Dendritic cell treated with granulocyte-macrophage colony-stimulating factor and Interleukin-4, amounts not matched to agents 40 ng/mL and 50 ng/mL, for 4 days (primary cell): Measurements from ENCODE around the gene RBM39.

ENCODE experiments used
- H3K27ac Mint-ChIP-seq: one replicate; pipeline ENCODE4 v1.8.0; 2022; ENCODE audit warnings: mild to moderate bottlenecking, mixed read lengths
- H3K27me3 Mint-ChIP-seq: one replicate; pipeline ENCODE4 v1.8.0; 2022; ENCODE audit warnings: mild to moderate bottlenecking, mixed read lengths
- H3K36me3 Mint-ChIP-seq: one replicate; pipeline ENCODE4 v1.8.0; 2022; ENCODE audit warnings: low read depth, mixed read lengths
- H3K4me1 Mint-ChIP-seq: one replicate; pipeline ENCODE4 v1.8.0; 2022; ENCODE audit warnings: low read depth, mixed read lengths
- H3K4me3 Mint-ChIP-seq: one replicate; pipeline ENCODE4 v1.8.0; 2022; ENCODE audit warnings: mild to moderate bottlenecking, moderate library complexity, mixed read lengths
- H3K9me3 Mint-ChIP-seq: one replicate; pipeline ENCODE4 v1.8.0; 2022; ENCODE audit warnings: mixed read lengths
- intact Hi-C: fragments of 100-400 bp; cut with micrococcal nuclease; formaldehyde crosslinking; loops from one replicate; pipeline ENCODE4 v1.15.0; 2022

RBM39 gene

DNA sequence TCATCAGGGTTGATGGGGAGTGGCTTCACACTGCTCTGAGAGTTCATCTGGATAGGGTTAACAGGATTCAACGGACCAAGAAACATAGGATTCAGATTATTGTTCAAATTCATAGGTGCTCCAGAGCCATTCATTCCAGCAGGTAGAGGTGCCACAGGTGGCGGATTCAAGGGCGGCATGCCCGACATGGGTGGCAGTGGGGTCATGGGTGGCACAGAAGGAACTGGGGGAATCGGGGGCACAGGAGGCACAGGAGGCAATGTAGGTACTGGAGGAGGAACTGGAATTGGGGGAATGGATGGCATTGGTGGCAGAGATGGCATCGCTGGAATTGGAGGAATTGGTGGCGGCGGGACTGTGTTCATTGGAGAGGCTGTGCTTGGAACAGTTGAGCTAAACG is 87.6 kb downstream of the RBM39 start:
- H3K36me3 Mint-ChIP-seq: peaks cover 22% of the 10 kb centered on the region
- peaks cover 16% of the 10 kb centered on the region for H3K4me1 Mint-ChIP-seq
- intact Hi-C loops: no loop called here
- H3K27ac Mint-ChIP-seq: no peak overlapping the region
- no peak overlapping the region for H3K4me3 Mint-ChIP-seq
- H3K9me3 Mint-ChIP-seq: no peaks in the 10 kb centered on the region
- no peaks in the 10 kb centered on the region for H3K27me3 Mint-ChIP-seq

DNA sequence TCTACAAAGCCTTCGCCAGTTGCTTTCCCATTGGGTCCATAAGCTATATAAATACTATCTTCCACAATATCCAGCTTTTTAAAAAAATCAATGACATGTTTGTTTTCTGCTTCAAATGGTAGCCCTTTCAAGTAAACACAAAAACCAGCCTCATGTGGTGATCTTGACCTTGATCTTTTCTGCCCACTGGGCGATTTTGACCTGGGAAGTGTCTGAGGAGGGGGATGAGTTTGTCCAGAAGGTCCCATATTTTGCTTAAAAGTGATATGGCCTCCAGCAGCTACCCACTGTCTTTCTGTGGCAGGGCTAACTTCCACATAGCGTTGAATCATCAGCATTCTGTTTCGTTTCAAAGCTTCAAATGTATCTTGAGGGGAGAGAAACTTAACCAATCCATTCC is 88.2 kb downstream of the RBM39 start:
- intact Hi-C loops: no loop called here
- Mint-ChIP-seq H3K4me3 (no peak overlapping the region), H3K9me3 (no peaks in the 10 kb centered on the region), H3K4me1 (peaks cover 12% of the 10 kb centered on the region), H3K36me3 (peaks cover 22% of the 10 kb centered on the region), H3K27ac (no peak overlapping the region), H3K27me3 (no peaks in the 10 kb centered on the region)
